HG02973 (cell line): ENCODE results near the gene DEK.
"Not testable (repeated sequence)": the region's sequence is repeated elsewhere in the genome, so short reads cannot be mapped to it uniquely, and the experiment has no call there.

Experiments
- ATAC-seq: cut with Tn5 transposase; IDR thresholded peaks from one replicate; pipeline ENCODE4 v1.9.1; 2021; ENCODE audit warnings: moderate library complexity; ENCODE audit not compliant: unreplicated experiment

Gene DEK

GRCh38 chr6:18241208-18242038 lies 22.9 kb downstream of the DEK start:
- ATAC-seq: no peak

- ATAC-seq: no peak
These were observed 24.1 kb downstream of the DEK start for GRCh38 chr6:18240230-18240629.

GRCh38 chr6:18237167-18237566 lies 27.2 kb downstream of the DEK start:
- ATAC-seq: no peak

GRCh38 chr6:18235524-18235923 lies 28.8 kb downstream of the DEK start:
- no peak for ATAC-seq

- no peak for ATAC-seq
These were observed 29.8 kb downstream of the DEK start for GRCh38 chr6:18234564-18234963.

GRCh38 chr6:18233770-18234169 lies 30.6 kb downstream of the DEK start:
- ATAC-seq: not testable (repeated sequence)

GRCh38 chr6:18231856-18232255 lies 32.5 kb downstream of the DEK start:
- ATAC-seq: not testable (repeated sequence)

GRCh38 chr6:18228590-18228989 lies 35.7 kb downstream of the DEK start:
- not testable (repeated sequence) for ATAC-seq

GRCh38 chr6:18227166-18227565 lies 37.2 kb downstream of the DEK start:
- not testable (repeated sequence) for ATAC-seq

GRCh38 chr6:18226451-18227105 lies 37.8 kb downstream of the DEK start:
- ATAC-seq: not testable (repeated sequence)

GRCh38 chr6:18221288-18221615 lies 43.1 kb downstream of the DEK start:
- no peak for ATAC-seq

GRCh38 chr6:18219591-18219990 lies 44.7 kb downstream of the DEK start:
- ATAC-seq: no peak

GRCh38 chr6:18218233-18218632 lies 46.1 kb downstream of the DEK start:
- ATAC-seq: no peak

GRCh38 chr6:18216411-18216810 lies 47.9 kb downstream of the DEK start:
- ATAC-seq: no peak

- ATAC-seq: no peak
These were observed 48.9 kb downstream of the DEK start for GRCh38 chr6:18215436-18215835.

GRCh38 chr6:18214003-18214402 lies 50.3 kb downstream of the DEK start:
- ATAC-seq: peak; percentile 27

GRCh38 chr6:18213439-18213838 lies 50.9 kb downstream of the DEK start:
- no peak for ATAC-seq

GRCh38 chr6:18212231-18212630 lies 52.1 kb downstream of the DEK start:
- no peak for ATAC-seq

GRCh38 chr6:18211338-18211737 lies 53.0 kb downstream of the DEK start:
- ATAC-seq: peak; percentile 89

- no peak for ATAC-seq
These were observed 53.6 kb downstream of the DEK start for GRCh38 chr6:18210707-18211106.

- ATAC-seq: no peak
These were observed 54.7 kb downstream of the DEK start for GRCh38 chr6:18209539-18210197.

- ATAC-seq: not testable (repeated sequence)
These were observed 55.6 kb downstream of the DEK start for GRCh38 chr6:18208778-18209177.
